Urinary bladder (tissue), 4 donors: ENCODE results near the gene SYNJ2. TPM values are rescaled to one million over a fixed set of nuclear protein-coding genes. Genes with fewer than 3 reads are reported as not detected.

ENCODE experiments used
- DNase-seq: peaks from one replicate; pipeline ENCODE4 v3.0.0-alpha.2; 2015; ENCODE audit errors: extremely low spot score
- H3K27ac ChIP-seq: one replicate; pipeline ENCODE4 v1.5.1; 2013; ENCODE audit warnings: low read depth, mild to moderate bottlenecking, moderate library complexity
- H3K36me3 ChIP-seq: one replicate; pipeline ENCODE4 v1.6.1; 2013; ENCODE audit warnings: mild to moderate bottlenecking, moderate library complexity; ENCODE audit not compliant: insufficient read depth
- H3K4me1 ChIP-seq: one replicate; pipeline ENCODE4 v1.6.1; 2013; ENCODE audit warnings: mild to moderate bottlenecking, moderate library complexity; ENCODE audit not compliant: insufficient read depth
- H3K4me3 ChIP-seq: one replicate; pipeline ENCODE4 v1.5.1; 2013; ENCODE audit warnings: low read depth, low read length
- WGBS: extraction: QIAGEN DNeasy Blood & Tissue Kit; methylation state at CpG from one replicate; pipeline ENCODE4 v1.1.7; 2013; 5-methylcytosine and 5-hydroxymethylcytosine counted together
- polyA plus RNA-seq: library from polyadenylated mRNA; stranded (reverse); fragments of 200-250 nt; gene quantifications from one replicate; pipeline ENCODE4 v1.2.3, GENCODE V29; 2013
- total RNA-seq: library from RNA; depleted of rRNA; stranded (reverse); fragments of >200 nt; gene quantifications from one replicate; pipeline ENCODE4 v1.2.3, GENCODE V29; 2014
- donor health status: healthy with polysubstance abuse.
- donor health status: healthy.

SYNJ2 gene
- total and polyA plus RNA-seq, 2 donors: 10.7 to 14.3 TPM

- Histone ChIP-seq H3K4me3 (no peak overlapping the region), H3K4me1 (no peaks in the 10 kb centered on the region), H3K36me3 (no peaks in the 10 kb centered on the region), H3K27ac (peak overlapping the region; percentile 55)
- WGBS: 59% methylated on average over 10 of the region's 10 CpGs
- no peak for DNase-seq
These were observed 22.4 kb downstream of the SYNJ2 start for GRCh38 chr6:158003910-158004700.

- H3K4me3 ChIP-seq: no peak overlapping the region
- no peak overlapping the region for H3K27ac ChIP-seq
- 98% methylated on average over 14 of the region's 14 CpGs for WGBS
- DNase-seq: no peak
- peaks cover 2% of the 10 kb centered on the region for H3K4me1 ChIP-seq
- no peaks in the 10 kb centered on the region for H3K36me3 ChIP-seq
These were observed 23.0 kb downstream of the SYNJ2 start for GRCh38 chr6:158004701-158005095.

GRCh38 chr6:158005626-158006180, 24.0 kb downstream of the SYNJ2 start:
- Histone ChIP-seq H3K27ac (no peak overlapping the region), H3K4me3 (no peak overlapping the region), H3K4me1 (peaks cover 3% of the 10 kb centered on the region), H3K36me3 (no peaks in the 10 kb centered on the region)
- DNase-seq: no peak
- 94% methylated on average over 11 of the region's 11 CpGs for WGBS

GRCh38 chr6:158006331-158006730, 24.7 kb downstream of the SYNJ2 start:
- H3K4me3 ChIP-seq: no peak overlapping the region
- no peak for DNase-seq
- 88% methylated on average over 7 of the region's 7 CpGs for WGBS
- no peaks in the 10 kb centered on the region for H3K36me3 ChIP-seq
- H3K27ac ChIP-seq: no peak overlapping the region
- peaks cover 3% of the 10 kb centered on the region for H3K4me1 ChIP-seq

GRCh38 chr6:158006821-158007570, 25.3 kb downstream of the SYNJ2 start:
- WGBS: 89% methylated on average over 11 of the region's 11 CpGs
- Histone ChIP-seq H3K4me1 (peaks cover 3% of the 10 kb centered on the region), H3K36me3 (no peaks in the 10 kb centered on the region), H3K27ac (no peak overlapping the region), H3K4me3 (no peak overlapping the region)
- DNase-seq: no peak

GRCh38 chr6:158008864-158009113, 27.1 kb downstream of the SYNJ2 start:
- no peak overlapping the region for H3K27ac ChIP-seq
- no peaks in the 10 kb centered on the region for H3K36me3 ChIP-seq
- DNase-seq: no peak
- peaks cover 3% of the 10 kb centered on the region for H3K4me1 ChIP-seq
- WGBS: 88% methylated on average over 6 of the region's 6 CpGs
- no peak overlapping the region for H3K4me3 ChIP-seq

GRCh38 chr6:158009114-158009891, 27.6 kb downstream of the SYNJ2 start:
- Histone ChIP-seq H3K4me1 (peaks cover 3% of the 10 kb centered on the region), H3K27ac (no peak overlapping the region), H3K4me3 (no peak overlapping the region), H3K36me3 (no peaks in the 10 kb centered on the region)
- 24% methylated on average over 13 of the region's 13 CpGs for WGBS
- peak; percentile 56 for DNase-seq

GRCh38 chr6:158009935-158010585, 28.4 kb downstream of the SYNJ2 start:
- H3K4me1 ChIP-seq: peaks cover 3% of the 10 kb centered on the region
- 96% methylated on average over 6 of the region's 6 CpGs for WGBS
- DNase-seq: no peak
- no peak overlapping the region for H3K4me3 ChIP-seq
- no peaks in the 10 kb centered on the region for H3K36me3 ChIP-seq
- no peak overlapping the region for H3K27ac ChIP-seq

- Histone ChIP-seq H3K4me1 (peaks cover 3% of the 10 kb centered on the region), H3K4me3 (no peak overlapping the region), H3K27ac (no peak overlapping the region), H3K36me3 (no peaks in the 10 kb centered on the region)
- whole genome bisulfite sequencing: 96% methylated on average over 19 of the region's 19 CpGs
- no peak for DNase-seq
These were observed 29.2 kb downstream of the SYNJ2 start for GRCh38 chr6:158010591-158011477.

- H3K27ac ChIP-seq: no peak overlapping the region
- H3K4me3 ChIP-seq: no peak overlapping the region
- 76% methylated on average over 6 of the region's 6 CpGs for WGBS
- H3K4me1 ChIP-seq: peaks cover 3% of the 10 kb centered on the region
- H3K36me3 ChIP-seq: no peaks in the 10 kb centered on the region
- no peak for DNase-seq
These were observed 29.8 kb downstream of the SYNJ2 start for GRCh38 chr6:158011478-158011920.

GRCh38 chr6:158011980-158012566, 30.4 kb downstream of the SYNJ2 start:
- 93% methylated on average over 7 of the region's 7 CpGs for WGBS
- peaks cover 3% of the 10 kb centered on the region for H3K4me1 ChIP-seq
- no peak overlapping the region for H3K27ac ChIP-seq
- H3K36me3 ChIP-seq: no peaks in the 10 kb centered on the region
- no peak for DNase-seq
- no peak overlapping the region for H3K4me3 ChIP-seq

GRCh38 chr6:158013904-158014504, 32.3 kb downstream of the SYNJ2 start:
- DNase-seq: no peak
- H3K4me3 ChIP-seq: no peak overlapping the region
- no peaks in the 10 kb centered on the region for H3K36me3 ChIP-seq
- peaks cover 3% of the 10 kb centered on the region for H3K4me1 ChIP-seq
- H3K27ac ChIP-seq: no peak overlapping the region
- WGBS: 88% methylated on average over 4 of the region's 4 CpGs
